ENCODE results near the gene MED17. TPM values are rescaled to one million over a fixed set of nuclear protein-coding genes. Genes with fewer than 3 reads are reported as not detected.
A peak's percentile ranks its signal among the peaks of the same experiment; 100 is the strongest.

Gene MED17
- total RNA-seq, 3 donors from 2014 or later, result 22.3 to 33.8 (median 29.6) TPM

- no peaks in the 10 kb centered on the region for H3K4me1 ChIP-seq (ENCODE audit: low read depth)
- intact Hi-C loops (cut with DNase I, micrococcal nuclease), result no loop called here
- no peaks in the 10 kb centered on the region for H3K9me3 ChIP-seq
- ATAC-seq, result no peak
- H3K4me3 ChIP-seq, result no peak overlapping the region
- TF ChIP-seq CTCF (IDR thresholded peaks at IDR 0.05), result no peak
- DNase-seq, result no peak
- no peaks in the 10 kb centered on the region for H3K36me3 ChIP-seq (ENCODE audit: low read depth)
These were observed 61.4 kb downstream of the MED17 start for GRCh38 chr11:93845181-93846092.

- Histone ChIP-seq H3K4me3 (no peak overlapping the region), H3K9me3 (no peaks in the 10 kb centered on the region), H3K4me1 (ENCODE audit: low read depth) (no peaks in the 10 kb centered on the region), H3K36me3 (ENCODE audit: low read depth) (no peaks in the 10 kb centered on the region)
- ATAC-seq (no peak), DNase-seq (no peak)
- no peak for TF ChIP-seq CTCF (IDR thresholded peaks at IDR 0.05)
- intact Hi-C loops (cut with DNase I, micrococcal nuclease), result no loop called here
These were observed 62.3 kb downstream of the MED17 start for GRCh38 chr11:93846411-93846810.

- Histone ChIP-seq H3K9me3 (no peaks in the 10 kb centered on the region), H3K36me3 (ENCODE audit: low read depth) (no peaks in the 10 kb centered on the region), H3K4me1 (ENCODE audit: low read depth) (no peaks in the 10 kb centered on the region), H3K4me3 (no peak overlapping the region)
- TF ChIP-seq CTCF (IDR thresholded peaks at IDR 0.05), result no peak
- intact Hi-C loops (cut with DNase I, micrococcal nuclease), result no loop called here
- ATAC-seq (no peak), DNase-seq (peak in 1 of 3 donors; percentile 41)
These were observed 65.1 kb downstream of the MED17 start for GRCh38 chr11:93849201-93849600.

GRCh38 chr11:93849751-93850593 lies 65.9 kb downstream of the MED17 start:
- TF ChIP-seq CTCF (IDR thresholded peaks at IDR 0.05), result no peak
- peak; percentile 70 to 83 (median 79) for DNase-seq

GRCh38 chr11:93850594-93851018 lies 66.5 kb downstream of the MED17 start, which contains the start of gene VSTM5:
Gene VSTM5, minus strand, starts transcription at chr11:93850618. Its CDS starts 116 bp downstream, at chr11:93850502.
- Histone ChIP-seq H3K4me1 (ENCODE audit: low read depth) (no peaks in the 10 kb centered on the region), H3K36me3 (ENCODE audit: low read depth) (no peaks in the 10 kb centered on the region), H3K9me3 (no peaks in the 10 kb centered on the region), H3K4me3 (no peak within 1 kb of the TSS)
- intact Hi-C loops (cut with DNase I, micrococcal nuclease), result no loop called here
- no peak for DNase-seq
- ATAC-seq, result peak; percentile 77
- TF ChIP-seq CTCF (IDR thresholded peaks at IDR 0.05), result no peak

More at GRCh38 chr11:93849751-93850593, 65.9 kb downstream of the MED17 start:
- no peaks in the 10 kb centered on the region for H3K9me3 ChIP-seq
- H3K4me1 ChIP-seq (ENCODE audit: low read depth), result no peaks in the 10 kb centered on the region
- no peaks in the 10 kb centered on the region for H3K36me3 ChIP-seq (ENCODE audit: low read depth)
- ATAC-seq, result peak; percentile 87
- H3K4me3 ChIP-seq, result no peak overlapping the region
- intact Hi-C loops (cut with DNase I, micrococcal nuclease), result no loop called here
